A549 (cell line): ENCODE data around the gene PSMG1. TPM values are rescaled to one million over a fixed set of nuclear protein-coding genes. Genes with fewer than 3 reads are reported as not detected.

Source experiments
- ATAC-seq, 2 experiments: fragments of 200-7000 bp in 1 of 2; fragments of >200 bp in 1 of 2; cut with Nextera tagmentation in 1 of 2; cut with Tn5 transposase in 1 of 2; 3 replicates each; pipeline versions ENCODE4 v1.8.0 to v1.9.1; 2018 to 2020; ENCODE audit warnings: mild to moderate bottlenecking in 1 of 2, moderate library complexity in 1 of 2
- CTCF ChIA-PET: fragments of 300-600 bp; sonication (Branson Sonifier 250); formaldehyde crosslinking; extraction: SDS; loops from one replicate; lab custom pipeline; 2021; ENCODE audit warnings: antibody characterized with exemption, inconsistent platforms; lab: Yijun Ruan, JAX
- POLR2A ChIA-PET: fragments of 350-600 bp; formaldehyde crosslinking; extraction: SDS; loops from one replicate; lab custom pipeline; 2021; ENCODE audit warnings: antibody characterized with exemption, inconsistent platforms; lab: Yijun Ruan, JAX
- DNase-seq, 2 experiments: peaks; one replicate each; pipeline versions ENCODE4 v3.0.0 to v3.0.0-alpha.2; 2011 to 2016; ENCODE audit warnings: low read depth in 1 of 2, low spot score in 1 of 2
- FAIRE-seq: peaks from 2 replicates; lab custom pipeline; 2011; peaks lifted over from hg19 to GRCh38; lab: Jason Lieb, UNC
- H3K27ac ChIP-seq, 2 experiments: fragments of >200 bp; sonication (Bioruptor Twin); formaldehyde crosslinking; 3 replicates each; pipeline ENCODE4 v1.5.1; 2016 to 2017
- H3K4me1 ChIP-seq: fragments of >200 bp; sonication (Bioruptor Twin); formaldehyde crosslinking; 3 replicates; pipeline ENCODE4 v1.6.1; 2016
- H3K4me2 ChIP-seq: fragments of >200 bp; sonication (Bioruptor Twin); formaldehyde crosslinking; 3 replicates; pipeline ENCODE4 v1.6.1; 2016
- H3K4me3 ChIP-seq: fragments of >200 bp; sonication (Bioruptor Twin); formaldehyde crosslinking; 3 replicates; pipeline ENCODE4 v1.5.1; 2016
- H3K9me3 ChIP-seq: fragments of >200 bp; sonication (Bioruptor Twin); formaldehyde crosslinking; 3 replicates; pipeline ENCODE4 v1.6.1; 2016
- BHLHE40 ChIP-seq: IDR thresholded peaks from 2 replicates; pipeline ENCODE4 v1.6.1; 2012; ENCODE audit warnings: low read depth, low read length, inconsistent platforms
- CBX2 ChIP-seq: fragments of 200-600 bp; sonication (generic); IDR thresholded peaks from 2 replicates; pipeline ENCODE4 v1.6.1; 2016; ENCODE audit warnings: low read depth, mild to moderate bottlenecking, borderline replicate concordance
- CBX8 ChIP-seq: fragments of 200-600 bp; sonication (generic); IDR thresholded peaks from 2 replicates; pipeline ENCODE4 v1.6.1; 2016
- CHD4 ChIP-seq: fragments of 200-600 bp; sonication (generic); IDR thresholded peaks from 2 replicates; pipeline ENCODE4 v1.6.1; 2016; ENCODE audit warnings: antibody characterized with exemption, mild to moderate bottlenecking, borderline replicate concordance
- E2F6 ChIP-seq: IDR thresholded peaks from 2 replicates; pipeline ENCODE4 v1.6.1; 2012; ENCODE audit warnings: low read depth, borderline replicate concordance
- EHF ChIP-seq: fragments of 250-450 bp; sonication (Bioruptor Pico); IDR thresholded peaks from 2 replicates; pipeline ENCODE4 v1.5.0; 2020; ENCODE audit warnings: mild to moderate bottlenecking
- EP300 ChIP-seq, 2 experiments: fragments of >200 bp; sonication (Bioruptor Twin); formaldehyde crosslinking; IDR thresholded peaks; 2 replicates in 1 of 2; 3 replicates in 1 of 2; pipeline ENCODE4 v1.6.1; 2016 to 2017
- FOSB ChIP-seq: fragments of 250-450 bp; sonication (Bioruptor Pico); IDR thresholded peaks from 2 replicates; pipeline ENCODE4 v1.5.0; 2020; ENCODE audit warnings: mild to moderate bottlenecking, moderate library complexity
- FOSL2 ChIP-seq, 2 experiments: fragments of 450-650 bp in 1 of 2; fragments of >200 bp in 1 of 2; sonication (Bioruptor Twin) in 1 of 2; formaldehyde crosslinking; IDR thresholded peaks; 2 replicates each; pipeline versions ENCODE4 v1.5.0 to v1.6.1; 2016 to 2020; ENCODE audit warnings: mild to moderate bottlenecking in 1 of 2, moderate library complexity in 1 of 2
- GATA3 ChIP-seq: IDR thresholded peaks from 2 replicates; pipeline ENCODE4 v1.6.1; 2012; ENCODE audit warnings: borderline replicate concordance
- HDAC2 ChIP-seq: fragments of 200-600 bp; sonication (generic); IDR thresholded peaks from 2 replicates; pipeline ENCODE4 v1.6.1; 2016
- HEYL ChIP-seq: fragments of 250-450 bp; sonication (Bioruptor Pico); IDR thresholded peaks from 2 replicates; pipeline ENCODE4 v1.8.0; 2021; ENCODE audit warnings: mild to moderate bottlenecking, moderate library complexity
- JUN ChIP-seq, 2 experiments: fragments of >200 bp; sonication (Bioruptor Twin); formaldehyde crosslinking; IDR thresholded peaks; 2 replicates in 1 of 2; 3 replicates in 1 of 2; pipeline ENCODE4 v1.6.1; 2016 to 2017
- KDM1A ChIP-seq: fragments of 200-600 bp; sonication (generic); IDR thresholded peaks from 2 replicates; pipeline ENCODE4 v1.6.1; 2016; ENCODE audit warnings: low read depth, mild to moderate bottlenecking
- MAFK ChIP-seq: fragments of 450-650 bp; IDR thresholded peaks from 2 replicates; pipeline ENCODE4 v1.6.1; 2014; ENCODE audit not compliant: partially characterized antibody
- MAX ChIP-seq: IDR thresholded peaks from 2 replicates; pipeline ENCODE4 v1.6.1; 2012
- MYC ChIP-seq: IDR thresholded peaks from 2 replicates; pipeline ENCODE4 v1.6.1; 2012; ENCODE audit warnings: mild to moderate bottlenecking, inconsistent platforms, low read length, improper control_type of control experiment, borderline replicate concordance
- RAD21 ChIP-seq, 2 experiments: fragments of >200 bp in 1 of 2; sonication (Bioruptor Twin) in 1 of 2; formaldehyde crosslinking in 1 of 2; IDR thresholded peaks in 1 of 2; conservative IDR thresholded peaks in 1 of 2; 2 replicates in 1 of 2; 3 replicates in 1 of 2; pipeline ENCODE4 v1.6.1; 2012 to 2018; ENCODE audit warnings: inconsistent platforms in 1 of 2
- SMC3 ChIP-seq: fragments of >200 bp; sonication (Bioruptor Twin); formaldehyde crosslinking; IDR thresholded peaks from 3 replicates; pipeline ENCODE4 v1.6.1; 2018; ENCODE audit warnings: inconsistent platforms
- TFCP2L1 ChIP-seq: fragments of 250-450 bp; sonication (Bioruptor Pico); IDR thresholded peaks from 2 replicates; pipeline ENCODE4 v1.5.0; 2021; ENCODE audit warnings: mild to moderate bottlenecking
- TP53 ChIP-seq: fragments of 250-450 bp; sonication (Bioruptor Pico); IDR thresholded peaks from 2 replicates; pipeline ENCODE4 v1.5.0; 2021; ENCODE audit warnings: mild to moderate bottlenecking, moderate library complexity
- USF2 ChIP-seq: fragments of 450-650 bp; IDR thresholded peaks from 2 replicates; pipeline ENCODE4 v1.6.1; 2014; ENCODE audit warnings: antibody characterized with exemption
- ZNF302 ChIP-seq: fragments of 250-450 bp; sonication (Bioruptor Pico); IDR thresholded peaks from 2 replicates; pipeline ENCODE4 v1.9.0; 2021; ENCODE audit warnings: inconsistent platforms, mild to moderate bottlenecking, moderate library complexity
- WGBS: methylation state at CpG from one replicate; pipeline ENCODE4 v1.1.6; 2017; ENCODE audit errors: missing lambda C conversion rate; 5-methylcytosine and 5-hydroxymethylcytosine counted together
- polyA plus RNA-seq, 4 experiments: library from polyadenylated mRNA; depleted of rRNA in 3 of 4; stranded (reverse); fragments of >200 nt; fragmentation: RNase III in 1 of 4; extraction: RNeasy Plus Mini Kit Qiagen cat#74134 plus additional on column Dnase treatment in 1 of 4; gene quantifications; 2 replicates in 3 of 4; 3 replicates in 1 of 4; pipeline ENCODE4 v1.2.3, GENCODE V29; 2011 to 2017

The PSMG1 gene
- polyA plus RNA-seq, 2 of the 4 experiments (the other 2 are of a cell fraction): 95.8 to 96.0 TPM

GRCh38 chr21:39217356-39218081 is 34.3 kb upstream of the PSMG1 start:
- H3K4me3 ChIP-seq: no peak overlapping the region
- FAIRE-seq (no peak), DNase-seq (no peak), ATAC-seq (no peak)
- ChIA-PET CTCF (interaction anchor here (1.5 kb wide), 1 partner anchor 9 kb away, joined by 3 read pairs; no protein-coding TSS in a partner anchor), POLR2A (no interaction called here)
- TF ChIP-seq CBX2 (no peak), CHD4 (no peak), CBX8 (no peak), KDM1A (no peak), RAD21 (conservative IDR thresholded peaks at IDR 0.05 in 1 of 2, IDR thresholded peaks at IDR 0.05 in 1 of 2) (no peak), TP53 (CRISPR knock-in tag) (no peak), E2F6 (no peak), HDAC2 (no peak), TFCP2L1 (CRISPR knock-in tag) (no peak), HEYL (no peak), ZNF302 (CRISPR knock-in tag) (no peak), GATA3 (no peak), EP300 (IDR thresholded peaks at IDR 0.05) (no peak), USF2 (no peak)
- TF ChIP-seq, all 56 proteins: peak for 0
- H3K9me3 ChIP-seq: no peaks in the 10 kb centered on the region
- no peak overlapping the region for H3K4me2 ChIP-seq
- H3K27ac ChIP-seq: no peak overlapping the region
- H3K4me1 ChIP-seq: no peaks in the 10 kb centered on the region
- WGBS: 97% methylated on average over 3 of the region's 3 CpGs

GRCh38 chr21:39216290-39216689 is 33.0 kb upstream of the PSMG1 start:
- Histone ChIP-seq H3K4me1 (no peaks in the 10 kb centered on the region), H3K4me2 (no peak overlapping the region)
- no peak for DNase-seq
- CTCF ChIA-PET: no interaction called here
- no peak for FAIRE-seq
- ATAC-seq: no peak
- TF ChIP-seq FOSL2 (IDR thresholded peaks at IDR 0.05) (no peak), FOSL2 (CRISPR knock-in tag; IDR thresholded peaks at IDR 0.05) (no peak), SMC3 (no peak), JUN (IDR thresholded peaks at IDR 0.05) (no peak), MYC (no peak), MAX (no peak), FOSB (no peak), BHLHE40 (no peak), EHF (CRISPR knock-in tag) (no peak)
- TF ChIP-seq, all 56 proteins: peak for 0
- H3K9me3 ChIP-seq: no peaks in the 10 kb centered on the region
- WGBS: 85% methylated on average over 2 of the region's 2 CpGs
- no peak overlapping the region for H3K27ac ChIP-seq
- POLR2A ChIA-PET: no interaction called here
- no peak overlapping the region for H3K4me3 ChIP-seq

- TF ChIP-seq MAFK (peak; percentile 73), USF2 (no peak)
- Histone ChIP-seq H3K9me3 (no peaks in the 10 kb centered on the region), H3K4me1 (no peaks in the 10 kb centered on the region), H3K27ac (no peak overlapping the region), H3K4me2 (no peak overlapping the region), H3K4me3 (no peak overlapping the region)
- FAIRE-seq: no peak
- POLR2A ChIA-PET: no interaction called here
- CTCF ChIA-PET: interaction anchor here (0.6 kb wide), 1 partner anchor 136 kb away, joined by 3 read pairs; no protein-coding TSS in a partner anchor
- WGBS: 95% methylated on average over 7 of the region's 7 CpGs
- DNase-seq: no peak
- ATAC-seq: no peak
Observed at GRCh38 chr21:39215078-39215477, 31.8 kb upstream of the PSMG1 start.
